NCI-H2029 treated with DMSO at 0.1 percent for 48 hours (cell line): ENCODE data around the gene MMP21.

ENCODE experiments used
- DNase-seq: peaks from one replicate; lab custom pipeline; 2025; lab: John Stamatoyannopoulos, UW

The MMP21 gene

GRCh38 chr10:125792342-125793300 is 17.0 kb upstream of the MMP21 start:
- no peak for DNase-seq

DNA sequence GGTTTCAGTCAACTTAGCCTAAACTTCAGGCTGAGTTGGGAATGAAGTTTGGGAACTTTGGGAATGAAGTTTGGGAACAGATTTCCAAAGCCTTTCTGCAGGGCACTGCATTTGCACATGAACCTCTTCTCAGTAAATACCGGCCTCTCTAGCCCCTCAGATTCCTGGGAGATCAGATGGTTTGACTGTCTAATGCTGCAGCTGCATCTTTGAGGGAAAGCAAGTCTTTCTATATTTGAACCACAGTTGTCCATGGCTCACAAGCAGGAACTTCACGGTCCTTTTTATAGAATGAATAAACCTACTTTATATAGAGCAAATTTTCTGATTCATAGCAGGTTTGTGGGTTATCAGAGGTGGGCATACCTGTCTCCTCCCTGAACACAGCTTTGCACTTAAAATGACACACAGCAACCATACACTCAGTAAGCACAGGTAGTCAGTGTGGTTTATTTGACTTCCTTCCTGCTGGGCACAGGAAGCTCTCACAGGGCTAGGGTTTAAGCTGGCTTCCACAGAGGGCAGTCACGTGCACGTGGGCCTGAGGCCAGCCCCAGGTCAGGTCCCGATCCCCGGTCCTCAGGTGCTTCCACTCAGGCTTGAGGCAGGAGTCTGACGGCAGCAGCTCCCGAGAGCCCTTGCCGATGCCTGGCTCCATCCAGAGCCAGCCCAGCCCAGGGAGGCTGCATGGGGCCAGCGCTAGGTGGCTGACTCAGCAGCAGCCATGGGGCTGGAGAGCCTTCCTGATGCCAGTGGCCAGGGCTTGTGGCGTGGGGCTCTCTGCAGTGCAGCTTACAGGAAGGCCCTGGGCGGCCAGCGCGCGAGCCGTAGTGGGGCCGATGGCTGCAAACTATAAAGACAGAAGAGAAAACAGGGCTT is 12.8 kb upstream of the MMP21 start:
- no peak for DNase-seq

DNA sequence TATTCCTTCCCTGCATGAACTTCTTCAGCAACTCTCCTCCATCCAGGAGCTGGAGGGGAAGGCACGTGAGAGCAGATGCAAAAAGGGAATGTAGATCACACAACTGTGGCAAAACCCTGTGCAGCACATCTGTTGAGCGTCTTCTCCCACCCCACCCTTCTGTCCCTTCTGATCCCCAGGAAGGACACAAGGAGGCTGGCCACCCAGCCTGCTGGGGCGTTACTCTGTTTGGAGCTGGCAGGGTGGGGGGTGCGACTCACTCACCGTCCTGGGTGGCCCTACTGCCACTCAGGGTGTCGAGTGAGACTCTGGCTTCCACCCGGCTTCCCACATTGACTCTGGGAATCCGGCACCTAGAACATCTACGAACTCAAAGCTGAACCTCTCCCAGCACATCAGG is 10.2 kb upstream of the MMP21 start:
- no peak for DNase-seq

DNA sequence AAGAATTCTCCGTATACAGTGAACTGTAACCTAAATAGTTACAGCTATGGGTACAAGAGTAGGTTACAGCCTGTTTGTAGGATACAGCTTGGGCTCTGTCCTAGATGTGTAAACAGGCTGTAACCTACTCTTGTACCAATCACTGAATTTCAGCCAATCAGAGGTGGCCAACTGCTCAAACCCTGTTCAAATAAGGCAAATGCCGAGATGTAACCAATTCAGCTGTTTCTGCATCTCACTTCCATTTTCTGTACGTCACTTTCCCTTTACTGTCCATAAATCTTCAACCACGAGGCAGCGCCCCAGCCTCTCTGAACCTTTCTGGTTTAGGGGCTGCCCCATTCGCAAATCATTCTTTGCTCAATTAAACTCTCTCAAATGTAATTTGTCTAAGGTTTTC is 8.3 kb upstream of the MMP21 start:
- DNase-seq = no peak

GRCh38 chr10:125783408-125783807 is 7.8 kb upstream of the MMP21 start:
- DNase-seq = no peak

DNA sequence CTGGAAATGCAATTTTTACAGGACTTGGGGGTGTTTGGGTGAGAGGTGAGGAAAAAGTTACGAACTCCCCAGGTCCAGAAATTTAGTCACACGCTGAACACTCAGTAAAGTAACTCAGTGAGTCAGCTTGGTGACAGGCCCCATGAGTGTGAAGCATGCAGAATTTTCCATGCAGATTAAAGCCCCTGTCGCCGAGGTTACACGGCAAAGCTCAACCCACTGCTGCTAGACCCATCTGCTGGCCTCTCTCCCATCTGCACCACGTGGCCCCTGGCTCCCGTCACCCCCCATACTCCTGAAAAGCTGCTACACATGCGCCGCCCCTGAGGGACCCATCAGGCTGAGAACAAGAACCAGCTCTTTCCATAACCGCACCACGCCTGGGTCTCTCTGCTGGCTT is 7.0 kb upstream of the MMP21 start:
- no peak for DNase-seq

GRCh38 chr10:125782054-125782453 is 6.4 kb upstream of the MMP21 start:
- DNase-seq = no peak

DNA sequence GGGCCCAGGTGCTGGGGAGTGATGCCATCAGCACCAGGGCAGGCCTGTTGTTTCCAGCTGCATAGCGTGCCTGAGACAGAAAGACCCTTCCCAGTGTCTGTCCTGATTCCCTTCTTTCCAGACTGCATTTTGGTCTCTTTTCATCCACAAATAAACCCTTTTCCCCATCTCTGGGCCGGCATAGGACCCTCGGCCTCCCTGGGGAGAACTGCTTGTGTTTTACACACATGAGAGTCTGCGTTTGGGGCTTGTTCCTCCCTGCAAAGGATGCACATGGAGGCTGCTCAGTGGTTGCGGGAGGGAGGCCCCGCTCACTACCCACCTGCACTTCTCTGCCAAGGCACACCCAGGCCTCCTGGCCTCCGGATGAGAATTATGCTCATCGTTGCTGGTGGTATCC is 5.8 kb upstream of the MMP21 start:
- no peak for DNase-seq

DNA sequence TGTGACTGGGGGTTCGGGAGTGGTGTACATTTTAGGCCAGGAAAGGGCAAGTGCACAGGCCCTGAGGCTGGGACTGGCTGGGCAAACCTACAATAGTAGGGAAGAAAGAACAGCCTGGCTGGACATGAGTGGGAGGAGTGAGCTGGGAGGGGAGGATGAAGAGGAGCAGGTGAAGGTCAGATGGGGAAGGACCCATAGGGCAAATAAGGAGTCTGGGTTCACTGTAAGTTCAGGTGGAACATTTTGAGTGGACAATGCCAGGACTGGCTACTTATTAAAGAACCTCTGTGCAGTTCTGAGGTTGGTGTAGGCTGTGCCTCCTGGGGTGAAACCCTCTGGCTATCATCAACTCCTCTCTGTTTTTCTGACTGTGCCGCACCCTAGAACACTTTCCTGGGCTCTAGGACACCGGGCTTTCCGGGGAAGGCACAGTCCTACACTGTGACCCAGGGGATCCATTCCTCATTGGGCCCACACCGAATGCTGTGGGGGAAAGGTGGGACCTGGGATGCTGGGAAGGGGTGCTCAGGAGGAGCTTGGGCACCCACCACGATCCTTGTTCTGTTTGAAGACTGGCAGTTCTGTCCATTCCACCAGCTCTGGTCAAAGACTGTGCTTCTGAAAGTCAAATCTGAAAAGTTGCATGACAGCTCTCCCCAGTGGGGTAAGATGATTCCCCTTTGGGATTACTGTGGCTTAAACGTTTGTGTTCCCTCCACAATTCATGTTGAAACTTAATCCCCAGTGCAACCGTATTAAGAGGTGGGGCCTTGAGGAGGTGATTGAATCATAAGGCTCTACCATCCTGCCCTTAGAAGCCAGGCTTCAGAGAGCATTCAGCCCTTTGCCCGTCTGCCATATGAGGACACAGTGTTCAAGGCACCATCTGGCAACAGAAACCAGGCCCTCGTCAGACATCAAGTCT is 4.0 kb upstream of the MMP21 start:
- DNase-seq = no peak

DNA sequence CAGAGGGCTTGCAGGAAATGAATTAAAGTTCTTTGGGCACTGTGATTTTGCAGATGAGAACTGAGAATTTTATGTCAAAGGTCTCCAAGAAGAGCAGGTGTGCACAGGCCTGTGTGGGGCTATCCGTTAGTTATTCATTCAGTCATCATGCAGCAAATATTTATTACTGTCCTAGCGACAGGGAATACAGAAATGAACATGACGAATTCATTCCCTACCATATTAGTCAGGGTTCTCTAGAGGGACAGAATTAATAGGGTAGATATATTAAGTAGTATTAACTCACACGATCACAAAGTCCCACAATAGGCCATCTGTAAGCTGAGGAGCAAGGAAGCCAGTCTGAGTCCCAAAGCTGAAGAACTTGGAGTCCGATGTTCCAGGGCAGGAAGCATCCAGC is 2.9 kb upstream of the MMP21 start:
- no peak for DNase-seq

DNA sequence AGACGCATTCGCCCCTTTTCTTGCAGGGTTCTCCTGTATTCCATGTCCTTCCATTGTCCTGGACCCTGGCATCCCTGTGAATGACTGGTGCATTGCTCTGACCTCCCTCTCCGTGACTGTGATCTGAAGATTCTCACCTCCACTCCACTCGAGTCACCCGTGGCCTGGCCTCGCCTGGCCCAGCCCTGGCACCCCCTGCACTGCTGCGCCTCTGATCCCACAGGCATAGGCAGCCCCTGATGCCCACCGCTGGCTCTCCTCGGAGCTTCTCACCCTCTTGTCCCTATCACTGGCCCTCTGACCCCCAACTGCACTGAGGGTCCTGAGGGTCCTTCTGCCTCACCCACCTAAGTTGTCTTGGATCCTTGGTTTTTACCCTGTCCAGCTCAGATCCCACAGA is 2.2 kb upstream of the MMP21 start:
- DNase-seq = no peak

GRCh38 chr10:125774581-125775191 is 935 bp downstream of the MMP21 start:
- no peak for DNase-seq

- no peak for DNase-seq
Observed at GRCh38 chr10:125773687-125774543, 1.7 kb downstream of the MMP21 start.

GRCh38 chr10:125772864-125773180 is 2.8 kb downstream of the MMP21 start:
- no peak for DNase-seq

GRCh38 chr10:125772112-125772863 is 3.3 kb downstream of the MMP21 start:
- DNase-seq = no peak

- DNase-seq = no peak
Observed at GRCh38 chr10:125770844-125771243, 4.8 kb downstream of the MMP21 start.

DNA sequence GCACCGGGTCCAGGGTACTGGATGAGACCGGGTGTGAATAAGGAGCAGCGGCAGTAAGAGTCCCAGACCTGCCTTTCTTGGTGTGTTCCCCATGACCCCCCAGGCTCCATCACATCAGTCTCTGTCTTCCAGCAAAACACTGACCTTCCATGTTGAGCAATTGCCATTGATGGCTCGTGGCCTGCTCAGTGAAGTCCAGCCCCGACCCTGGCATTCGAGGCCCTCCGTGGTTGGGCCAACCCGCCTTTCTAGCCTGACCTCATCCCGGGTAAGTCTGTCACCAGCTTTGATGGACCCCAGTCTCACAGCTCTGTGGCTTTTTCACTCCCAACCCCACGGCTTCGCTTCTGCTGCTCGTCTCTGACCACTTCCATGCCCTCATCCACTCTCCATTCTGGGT is 6.4 kb downstream of the MMP21 start:
- DNase-seq = no peak

GRCh38 chr10:125768219-125768855 is 7.3 kb downstream of the MMP21 start:
- DNase-seq = no peak

DNA sequence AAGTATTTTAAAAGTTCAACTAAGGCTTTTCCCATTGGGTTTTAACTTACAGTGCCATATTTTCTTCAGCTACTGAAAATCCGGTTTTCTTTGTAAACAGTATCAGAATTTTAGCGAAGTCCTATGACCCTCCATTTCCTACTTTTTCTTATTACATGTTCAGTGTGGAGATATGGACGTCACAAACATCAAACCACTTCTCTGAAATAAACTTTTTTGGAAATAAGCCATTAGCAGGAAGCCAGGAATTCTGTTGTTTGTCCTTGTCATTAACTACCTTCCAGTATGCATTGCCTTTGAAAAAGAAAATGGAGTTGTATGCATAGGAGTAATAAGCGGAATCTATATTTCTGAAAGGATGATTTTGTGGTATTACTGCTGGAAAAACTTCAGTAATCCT is 9.1 kb downstream of the MMP21 start:
- DNase-seq = no peak
